CD8-positive, alpha-beta memory T cell (primary cell): ENCODE measurements around the gene MYH10. TPM values are rescaled to one million over a fixed set of nuclear protein-coding genes. Genes with fewer than 3 reads are reported as not detected.

Source experiments
- CTCF ChIA-PET: fragments of 350-600 bp; sonication (Branson Sonifier 250); formaldehyde crosslinking; loops from one replicate; lab custom pipeline; 2021; ENCODE audit warnings: antibody characterized with exemption; lab: Charles Lee
- POLR2A ChIA-PET: fragments of 350-600 bp; sonication (Branson Sonifier 250); formaldehyde crosslinking; loops from one replicate; lab custom pipeline; 2021; ENCODE audit warnings: antibody characterized with exemption; lab: Charles Lee
- DNase-seq, 5 donors: peaks; one replicate each; pipeline versions ENCODE4 v3.0.0 to v3.0.0-alpha.2; 2020 to 2022; ENCODE audit warnings: mixed read lengths in 1 of 5
- H3K27ac ChIP-seq: one replicate; pipeline ENCODE4 v1.7.0; 2013; ENCODE audit warnings: low read depth, mild to moderate bottlenecking, low read length, moderate library complexity
- H3K27me3 ChIP-seq: 2 replicates; pipeline ENCODE4 v1.7.0; 2013; ENCODE audit warnings: low read length, mild to moderate bottlenecking; ENCODE audit not compliant: insufficient read depth, poor library complexity, severe bottlenecking
- H3K36me3 ChIP-seq: 2 replicates; pipeline ENCODE4 v1.7.0; 2013; ENCODE audit warnings: mild to moderate bottlenecking, low read length, moderate library complexity; ENCODE audit not compliant: insufficient read depth
- H3K4me1 ChIP-seq: 2 replicates; pipeline ENCODE4 v1.7.0; 2013; ENCODE audit warnings: mild to moderate bottlenecking, low read length, moderate library complexity; ENCODE audit not compliant: insufficient read depth
- H3K4me3 ChIP-seq: 2 replicates; pipeline ENCODE4 v1.7.0; 2013; ENCODE audit warnings: mild to moderate bottlenecking, low read length
- H3K9me3 ChIP-seq: 2 replicates; pipeline ENCODE4 v1.7.0; 2013; ENCODE audit warnings: mild to moderate bottlenecking, low read length
- H3K27ac Mint-ChIP-seq, 8 donors: one replicate each; pipeline ENCODE4 v1.8.0; 2020 to 2021; ENCODE audit warnings: mixed read lengths in 8 of 8, mild to moderate bottlenecking in 6 of 8, inconsistent platforms in 3 of 8, moderate library complexity in 3 of 8
- H3K27me3 Mint-ChIP-seq, 2 donors: one replicate each; pipeline ENCODE4 v1.8.0; 2020 to 2021; ENCODE audit warnings: mixed read lengths in 2 of 2, mild to moderate bottlenecking in 1 of 2, moderate library complexity in 1 of 2
- H3K36me3 Mint-ChIP-seq, 3 donors: one replicate each; pipeline ENCODE4 v1.8.0; 2020 to 2021; ENCODE audit warnings: mixed read lengths in 3 of 3, inconsistent platforms in 1 of 3, mild to moderate bottlenecking in 1 of 3
- H3K4me1 Mint-ChIP-seq, 3 donors: one replicate each; pipeline ENCODE4 v1.8.0; 2020 to 2021; ENCODE audit warnings: mixed read lengths in 3 of 3, inconsistent platforms in 1 of 3, mild to moderate bottlenecking in 1 of 3
- H3K4me3 Mint-ChIP-seq, 7 donors: one replicate each; pipeline ENCODE4 v1.8.0; 2020 to 2021; ENCODE audit warnings: mixed read lengths in 7 of 7, mild to moderate bottlenecking in 6 of 7, moderate library complexity in 4 of 7, inconsistent platforms in 2 of 7
- H3K9me3 Mint-ChIP-seq, 5 donors: one replicate each; pipeline ENCODE4 v1.8.0; 2020 to 2022; ENCODE audit warnings: mixed read lengths in 5 of 5, mild to moderate bottlenecking in 3 of 5, moderate library complexity in 2 of 5, inconsistent platforms in 1 of 5
- polyA plus RNA-seq: library from polyadenylated mRNA; unstranded; fragments of 300-500 nt; fragmentation: Illumina TruSeq; gene quantifications from one replicate; pipeline ENCODE4 v1.2.3, GENCODE V29; 2021
- total RNA-seq, 2 experiments: library from RNA; stranded (reverse); gene quantifications; one replicate each; pipeline ENCODE4 v1.2.3, GENCODE V29; 2021

Gene MYH10
- total and polyA plus RNA-seq, 3 experiments from 2014 or later = 2.4 to 7.5 (median 6.7) TPM

DNA sequence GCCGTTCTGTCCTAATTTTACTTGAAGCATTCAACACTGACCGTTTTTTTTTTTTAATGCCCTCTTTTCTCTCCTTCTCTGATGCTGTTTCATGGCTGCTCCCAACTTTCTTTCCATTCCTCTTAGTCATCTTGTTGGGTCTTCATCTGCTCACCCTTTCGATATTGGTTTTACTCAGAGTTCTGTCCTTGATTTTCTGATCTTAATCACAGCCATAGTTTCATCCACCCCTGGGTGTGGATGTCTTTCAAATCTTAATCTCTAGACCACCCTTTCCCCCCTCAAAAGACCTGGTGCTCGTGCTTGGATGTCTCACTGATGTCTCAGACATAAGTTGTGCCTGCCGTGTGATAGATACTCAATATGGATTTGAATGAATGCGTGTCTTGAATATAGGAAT, 172.4 kb downstream of the MYH10 start:
- ChIA-PET POLR2A (no interaction called here), CTCF (no interaction called here)
- Histone ChIP-seq H3K4me1 (no peaks in the 10 kb centered on the region), H3K9me3 (no peaks in the 10 kb centered on the region), H3K36me3 (peaks cover 56% of the 10 kb centered on the region), H3K27me3 (no peaks in the 10 kb centered on the region), H3K27ac (no peak overlapping the region), H3K4me3 (no peak overlapping the region)
- DNase-seq = no peak
- H3K27me3 Mint-ChIP-seq = no peaks in the 10 kb centered on the region
- H3K9me3 Mint-ChIP-seq = no peaks in the 10 kb centered on the region
- H3K4me1 Mint-ChIP-seq = peaks cover 24 to 39% (median 29%) of the 10 kb centered on the region in 3 donors
- H3K27ac Mint-ChIP-seq = peak overlapping the region in 2 of 8 donors; percentile 2 to 52
- no peak overlapping the region for H3K4me3 Mint-ChIP-seq
- peaks cover 14 to 86% (median 42%) of the 10 kb centered on the region in 3 donors for H3K36me3 Mint-ChIP-seq

DNA sequence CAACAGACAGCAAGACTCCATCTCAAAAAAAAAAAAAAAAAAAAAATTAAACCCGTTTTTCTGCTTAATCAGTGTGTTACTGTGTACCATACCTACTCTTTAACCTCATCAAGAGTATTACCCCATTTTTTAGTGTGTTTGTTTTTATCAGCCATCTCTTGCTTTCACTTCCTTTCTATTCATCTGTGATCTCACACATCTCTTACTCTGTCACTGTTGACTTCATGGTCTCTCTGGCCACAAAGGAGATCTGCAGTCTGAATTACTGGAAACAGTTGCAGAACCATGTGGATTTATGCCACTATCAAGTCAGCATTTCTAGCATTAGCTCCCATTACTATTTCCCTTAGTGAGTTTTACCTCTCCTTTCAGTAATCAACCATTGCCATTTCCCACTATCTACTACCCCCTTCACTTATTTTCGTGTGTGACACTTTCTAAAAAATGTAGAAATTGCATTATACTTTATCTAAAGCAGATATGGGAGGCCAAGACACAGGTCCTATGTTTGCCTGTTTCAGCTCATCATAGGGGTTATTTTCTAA, 174.8 kb downstream of the MYH10 start:
- POLR2A ChIA-PET = no interaction called here

GRCh38 chr17:8453326-8453725, 177.2 kb downstream of the MYH10 start:
- peaks cover 53% of the 10 kb centered on the region for H3K36me3 ChIP-seq
- Mint-ChIP-seq H3K36me3 (peaks cover 14 to 83% (median 37%) of the 10 kb centered on the region in 3 donors), H3K9me3 (no peaks in the 10 kb centered on the region), H3K4me3 (no peak overlapping the region), H3K27ac (no peak overlapping the region), H3K27me3 (no peaks in the 10 kb centered on the region), H3K4me1 (peaks cover 18 to 25% (median 20%) of the 10 kb centered on the region in 3 donors)
- H3K4me3 ChIP-seq = no peak overlapping the region
- DNase-seq = no peak
- ChIA-PET POLR2A (no interaction called here), CTCF (interaction anchor here (1.3 kb wide), 1 partner anchor 293 kb away, joined by 4 read pairs; no protein-coding TSS in a partner anchor)
- H3K9me3 ChIP-seq = no peaks in the 10 kb centered on the region
- no peaks in the 10 kb centered on the region for H3K27me3 ChIP-seq
- no peak overlapping the region for H3K27ac ChIP-seq
- no peaks in the 10 kb centered on the region for H3K4me1 ChIP-seq

More for the DNA sequence above, 174.8 kb downstream of the MYH10 start:
- Histone ChIP-seq H3K36me3 (peaks cover 56% of the 10 kb centered on the region), H3K27ac (no peak overlapping the region), H3K4me3 (no peak overlapping the region), H3K9me3 (no peaks in the 10 kb centered on the region), H3K4me1 (no peaks in the 10 kb centered on the region), H3K27me3 (no peaks in the 10 kb centered on the region)
- peaks cover 14 to 84% (median 39%) of the 10 kb centered on the region in 3 donors for H3K36me3 Mint-ChIP-seq
- H3K27me3 Mint-ChIP-seq = no peaks in the 10 kb centered on the region
- no peak overlapping the region for H3K4me3 Mint-ChIP-seq
- no peaks in the 10 kb centered on the region for H3K9me3 Mint-ChIP-seq
- DNase-seq = no peak
- H3K27ac Mint-ChIP-seq = peak overlapping the region in 4 of 8 donors; percentile 7 to 25 (median 20)
- CTCF ChIA-PET = no interaction called here
- H3K4me1 Mint-ChIP-seq = peaks cover 21 to 30% (median 27%) of the 10 kb centered on the region in 3 donors

DNA sequence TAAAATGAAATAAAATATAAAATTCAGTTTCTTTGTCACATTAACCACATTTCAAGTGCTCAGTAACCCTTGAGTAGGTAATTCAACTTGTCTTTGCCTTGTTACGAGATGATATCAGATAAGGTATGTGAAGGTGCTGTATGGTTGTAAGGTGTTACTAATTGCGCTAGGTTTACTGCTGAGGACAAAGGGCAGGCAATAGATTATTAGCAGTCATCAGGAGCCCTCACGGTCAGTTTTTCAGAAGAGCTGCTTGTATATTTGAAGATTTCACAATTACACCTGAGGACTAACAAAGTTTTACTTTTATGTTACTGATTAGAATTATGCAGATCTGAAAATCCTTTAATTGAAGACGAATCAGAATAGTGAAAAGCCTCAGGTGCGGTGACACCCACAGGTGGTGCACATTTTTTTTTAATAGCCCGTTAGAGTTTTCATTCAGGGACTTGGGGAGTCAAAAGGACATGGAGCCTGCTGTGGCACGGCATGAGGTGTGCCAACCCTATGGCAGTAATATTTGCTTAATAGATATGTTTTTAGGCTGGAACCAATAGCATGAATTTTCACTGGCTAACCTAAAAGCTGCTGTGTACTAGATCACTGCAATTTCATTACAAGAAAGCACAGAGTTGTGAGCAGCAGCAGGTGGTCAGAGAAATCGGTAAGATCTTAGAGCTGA, 178.5 kb downstream of the MYH10 start:
- H3K27ac Mint-ChIP-seq = no peak overlapping the region
- no peaks in the 10 kb centered on the region for H3K9me3 ChIP-seq
- ChIA-PET CTCF (no interaction called here), POLR2A (no interaction called here)
- no peaks in the 10 kb centered on the region for H3K9me3 Mint-ChIP-seq
- no peaks in the 10 kb centered on the region for H3K4me1 ChIP-seq
- peaks cover 9 to 85% (median 31%) of the 10 kb centered on the region in 3 donors for H3K36me3 Mint-ChIP-seq
- peaks cover 13 to 18% (median 15%) of the 10 kb centered on the region in 3 donors for H3K4me1 Mint-ChIP-seq
- no peak overlapping the region for H3K4me3 Mint-ChIP-seq
- peaks cover 47% of the 10 kb centered on the region for H3K36me3 ChIP-seq
- no peak overlapping the region for H3K27ac ChIP-seq
- no peaks in the 10 kb centered on the region for H3K27me3 ChIP-seq
- no peaks in the 10 kb centered on the region for H3K27me3 Mint-ChIP-seq
- no peak overlapping the region for H3K4me3 ChIP-seq
- DNase-seq = no peak

DNA sequence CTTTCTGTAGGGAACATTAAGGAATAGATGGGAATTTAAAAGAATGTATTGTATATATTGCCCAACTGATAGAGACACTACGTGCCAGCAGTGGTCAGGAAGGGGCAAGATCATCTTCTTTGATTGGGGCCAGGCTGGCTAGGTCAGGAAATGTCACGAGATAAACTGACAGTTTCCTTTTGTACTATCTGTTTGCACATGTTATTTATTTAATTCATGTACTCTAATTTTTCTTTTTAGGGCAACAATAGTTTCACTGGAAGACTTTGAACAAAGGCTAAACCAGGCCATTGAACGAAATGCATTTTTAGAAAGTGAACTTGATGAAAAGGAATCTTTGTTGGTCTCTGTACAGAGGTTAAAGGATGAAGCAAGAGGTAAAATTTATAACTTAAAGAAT, 182.2 kb downstream of the MYH10 start:
- Histone ChIP-seq H3K27ac (no peak overlapping the region), H3K9me3 (no peaks in the 10 kb centered on the region), H3K4me3 (no peak overlapping the region), H3K4me1 (peaks cover 11% of the 10 kb centered on the region), H3K27me3 (no peaks in the 10 kb centered on the region), H3K36me3 (peaks cover 50% of the 10 kb centered on the region)
- CTCF ChIA-PET = no interaction called here
- DNase-seq = no peak
- POLR2A ChIA-PET = no interaction called here
- H3K27me3 Mint-ChIP-seq = no peaks in the 10 kb centered on the region
- H3K27ac Mint-ChIP-seq = no peak overlapping the region
- H3K4me3 Mint-ChIP-seq = no peak overlapping the region
- H3K9me3 Mint-ChIP-seq = no peaks in the 10 kb centered on the region
- peaks cover 18 to 38% (median 27%) of the 10 kb centered on the region in 3 donors for H3K4me1 Mint-ChIP-seq
- H3K36me3 Mint-ChIP-seq = peaks cover 0 to 93% (median 22%) of the 10 kb centered on the region in 3 donors

DNA sequence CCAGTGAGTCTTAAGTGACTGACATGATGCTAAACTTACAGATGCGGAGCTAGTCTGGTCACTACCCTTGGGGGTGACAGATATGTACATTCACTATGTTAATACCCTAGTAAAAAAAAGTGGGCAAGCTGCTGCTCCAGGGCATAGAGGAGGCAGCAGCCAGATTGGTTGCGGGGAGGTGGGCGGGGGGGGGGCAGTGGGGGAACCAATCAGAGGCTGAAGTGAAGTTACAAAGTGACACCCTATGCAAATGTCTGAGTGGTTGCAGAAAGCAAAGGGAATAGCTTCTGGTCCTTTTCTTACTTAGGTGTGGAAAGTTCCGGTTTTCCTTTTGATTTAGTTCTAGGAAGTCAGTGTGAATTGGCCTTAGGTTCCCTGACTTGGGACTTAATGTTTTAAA, 182.7 kb downstream of the MYH10 start:
- Mint-ChIP-seq H3K9me3 (no peaks in the 10 kb centered on the region), H3K36me3 (peaks cover 0 to 92% (median 26%) of the 10 kb centered on the region in 3 donors), H3K4me3 (no peak overlapping the region), H3K27ac (peak overlapping the region in 2 of 8 donors; percentile 10 to 43), H3K27me3 (no peaks in the 10 kb centered on the region), H3K4me1 (peaks cover 22 to 43% (median 32%) of the 10 kb centered on the region in 3 donors)
- CTCF ChIA-PET = no interaction called here
- Histone ChIP-seq H3K9me3 (no peaks in the 10 kb centered on the region), H3K4me3 (no peak overlapping the region), H3K27ac (no peak overlapping the region), H3K4me1 (peaks cover 16% of the 10 kb centered on the region), H3K36me3 (peaks cover 50% of the 10 kb centered on the region), H3K27me3 (no peaks in the 10 kb centered on the region)
- no peak for DNase-seq
- POLR2A ChIA-PET = no interaction called here

DNA sequence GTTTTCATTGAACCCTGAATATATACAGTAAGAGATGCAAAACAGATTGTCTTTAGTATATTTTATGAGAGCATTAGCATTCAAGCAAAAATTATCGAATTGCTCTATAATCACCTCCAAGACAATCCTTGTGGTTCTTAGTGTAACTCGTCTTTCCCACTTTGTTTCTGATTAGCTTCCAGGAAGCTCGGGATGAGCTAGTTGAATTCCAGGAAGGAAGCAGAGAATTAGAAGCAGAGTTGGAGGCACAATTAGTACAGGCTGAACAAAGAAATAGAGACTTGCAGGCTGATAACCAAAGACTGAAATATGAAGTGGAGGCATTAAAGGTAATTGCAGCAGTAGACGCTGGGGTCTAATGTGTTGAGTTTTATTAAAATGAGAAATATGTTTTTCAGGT, 185.0 kb downstream of the MYH10 start:
- no peak overlapping the region for H3K27ac ChIP-seq
- Mint-ChIP-seq H3K9me3 (no peaks in the 10 kb centered on the region), H3K27ac (peak overlapping the region in 1 of 8 donors; percentile 24), H3K4me3 (no peak overlapping the region), H3K36me3 (peaks cover 0 to 80% (median 24%) of the 10 kb centered on the region in 3 donors), H3K4me1 (peaks cover 38 to 58% (median 50%) of the 10 kb centered on the region in 3 donors), H3K27me3 (no peaks in the 10 kb centered on the region)
- H3K36me3 ChIP-seq = peaks cover 34% of the 10 kb centered on the region
- H3K4me1 ChIP-seq = peaks cover 34% of the 10 kb centered on the region
- ChIA-PET CTCF (no interaction called here), POLR2A (no interaction called here)
- H3K9me3 ChIP-seq = no peaks in the 10 kb centered on the region
- DNase-seq = no peak
- no peak overlapping the region for H3K4me3 ChIP-seq
- no peaks in the 10 kb centered on the region for H3K27me3 ChIP-seq

GRCh38 chr17:8444494-8444893, 186.0 kb downstream of the MYH10 start:
- H3K4me1 ChIP-seq = peaks cover 41% of the 10 kb centered on the region
- Mint-ChIP-seq H3K4me1 (peaks cover 43 to 68% (median 59%) of the 10 kb centered on the region in 3 donors), H3K36me3 (peaks cover 0 to 79% (median 22%) of the 10 kb centered on the region in 3 donors), H3K4me3 (no peak overlapping the region), H3K27ac (peak overlapping the region in 1 of 8 donors; percentile 8), H3K27me3 (no peaks in the 10 kb centered on the region), H3K9me3 (no peaks in the 10 kb centered on the region)
- H3K27ac ChIP-seq = no peak overlapping the region
- no peak overlapping the region for H3K4me3 ChIP-seq
- ChIA-PET CTCF (no interaction called here), POLR2A (no interaction called here)
- peaks cover 31% of the 10 kb centered on the region for H3K36me3 ChIP-seq
- DNase-seq = no peak
- H3K27me3 ChIP-seq = no peaks in the 10 kb centered on the region
- no peaks in the 10 kb centered on the region for H3K9me3 ChIP-seq
